Endometrium (tissue), 2 donors: ENCODE data around the gene MFSD11.
"Not testable (repeated sequence)": the region's sequence is repeated elsewhere in the genome, so short reads cannot be mapped to it uniquely, and the experiment has no call there.

Experiments used
- FAIRE-seq: peaks from 2 replicates; lab custom pipeline; 2012; peaks lifted over from hg19 to GRCh38; lab: Jason Lieb, UNC
- donor health status: control.
- donor health status: control.

The MFSD11 gene

GRCh38 chr17:76805319-76805718 lies 67.4 kb downstream of the MFSD11 start:
- FAIRE-seq = no peak

GRCh38 chr17:76806151-76806550 lies 68.2 kb downstream of the MFSD11 start:
- FAIRE-seq = not testable (repeated sequence)

- not testable (repeated sequence) for FAIRE-seq
Observed at GRCh38 chr17:76806767-76807166, 68.8 kb downstream of the MFSD11 start.

- no peak for FAIRE-seq
Observed at GRCh38 chr17:76808326-76808725, 70.4 kb downstream of the MFSD11 start.

- no peak for FAIRE-seq
Observed at GRCh38 chr17:76810956-76811355, 73.0 kb downstream of the MFSD11 start.

GRCh38 chr17:76811834-76812233 lies 73.9 kb downstream of the MFSD11 start:
- no peak for FAIRE-seq

GRCh38 chr17:76812263-76812662 lies 74.3 kb downstream of the MFSD11 start:
- FAIRE-seq = no peak

- no peak for FAIRE-seq
Observed at GRCh38 chr17:76812968-76813367, 75.0 kb downstream of the MFSD11 start.

- not testable (repeated sequence) for FAIRE-seq
Observed at GRCh38 chr17:76815907-76816589, 78.1 kb downstream of the MFSD11 start.

GRCh38 chr17:76816590-76817135 lies 78.7 kb downstream of the MFSD11 start:
- FAIRE-seq = no peak

GRCh38 chr17:76820039-76820438 lies 82.1 kb downstream of the MFSD11 start:
- FAIRE-seq = no peak

GRCh38 chr17:76820561-76820960 lies 82.6 kb downstream of the MFSD11 start:
- no peak for FAIRE-seq

- no peak for FAIRE-seq
Observed at GRCh38 chr17:76822184-76822778, 84.4 kb downstream of the MFSD11 start.

GRCh38 chr17:76824093-76824492 lies 86.2 kb downstream of the MFSD11 start:
- FAIRE-seq = no peak

- FAIRE-seq = no peak
Observed at GRCh38 chr17:76826330-76827068, 88.6 kb downstream of the MFSD11 start.

GRCh38 chr17:76827736-76828135 lies 89.8 kb downstream of the MFSD11 start:
- no peak for FAIRE-seq
